ENCODE results near the gene AK5. TPM values are rescaled to one million over a fixed set of nuclear protein-coding genes. Genes with fewer than 3 reads are reported as not detected.

The AK5 gene
- total RNA-seq, 1 donor from 2014 or later, result 1.0 TPM

GRCh38 chr1:77434967-77435366, 153.1 kb downstream of the AK5 start:
- no peak overlapping the region for H3K4me3 ChIP-seq
- H3K27me3 ChIP-seq (ENCODE audit: low read depth), result no peaks in the 10 kb centered on the region
- no peak for DNase-seq
- intact Hi-C loops (cut with micrococcal nuclease), result no loop called here
- peaks cover 14% of the 10 kb centered on the region for H3K9me3 ChIP-seq (replicated peaks)
- no peak for TF ChIP-seq CTCF (IDR thresholded peaks at IDR 0.05; ENCODE audit: borderline replicate concordance)
- H3K4me1 ChIP-seq, result no peaks in the 10 kb centered on the region
- H3K27ac ChIP-seq (replicated peaks), result no peak overlapping the region
- H3K36me3 ChIP-seq, result no peaks in the 10 kb centered on the region

GRCh38 chr1:77438236-77438913, 156.6 kb downstream of the AK5 start:
- no peak for DNase-seq
- no peak for TF ChIP-seq CTCF (IDR thresholded peaks at IDR 0.05; ENCODE audit: borderline replicate concordance)
- no peak overlapping the region for H3K27ac ChIP-seq (replicated peaks)
- H3K36me3 ChIP-seq, result no peaks in the 10 kb centered on the region
- no peaks in the 10 kb centered on the region for H3K4me1 ChIP-seq
- no peak overlapping the region for H3K4me3 ChIP-seq
- no peaks in the 10 kb centered on the region for H3K27me3 ChIP-seq (ENCODE audit: low read depth)
- H3K9me3 ChIP-seq (replicated peaks), result peaks cover 38% of the 10 kb centered on the region
- intact Hi-C loops (cut with micrococcal nuclease), result no loop called here

- no peak for DNase-seq
- Histone ChIP-seq H3K4me3 (no peak overlapping the region), H3K36me3 (no peaks in the 10 kb centered on the region), H3K4me1 (no peaks in the 10 kb centered on the region), H3K27me3 (ENCODE audit: low read depth) (no peaks in the 10 kb centered on the region), H3K9me3 (replicated peaks) (peaks cover 11% of the 10 kb centered on the region), H3K27ac (replicated peaks) (no peak overlapping the region)
- TF ChIP-seq CTCF (IDR thresholded peaks at IDR 0.05; ENCODE audit: borderline replicate concordance), result no peak
- intact Hi-C loops (cut with micrococcal nuclease), result no loop called here
Measured at GRCh38 chr1:77446841-77447555, 165.2 kb downstream of the AK5 start.

GRCh38 chr1:77447669-77448068, 165.8 kb downstream of the AK5 start:
- TF ChIP-seq CTCF (IDR thresholded peaks at IDR 0.05; ENCODE audit: borderline replicate concordance), result no peak
- no peaks in the 10 kb centered on the region for H3K36me3 ChIP-seq
- DNase-seq, result no peak

GRCh38 chr1:77459881-77460280, 178.1 kb downstream of the AK5 start:
- no peaks in the 10 kb centered on the region for H3K27me3 ChIP-seq (ENCODE audit: low read depth)
- no peak for TF ChIP-seq CTCF (IDR thresholded peaks at IDR 0.05; ENCODE audit: borderline replicate concordance)
- H3K4me1 ChIP-seq, result no peaks in the 10 kb centered on the region
- no peak for DNase-seq
- no peaks in the 10 kb centered on the region for H3K36me3 ChIP-seq
- no peak overlapping the region for H3K4me3 ChIP-seq
- H3K9me3 ChIP-seq (replicated peaks), result no peaks in the 10 kb centered on the region
- no peak overlapping the region for H3K27ac ChIP-seq (replicated peaks)
- intact Hi-C loops (cut with micrococcal nuclease), result no loop called here

More at GRCh38 chr1:77447669-77448068, 165.8 kb downstream of the AK5 start:
- no peaks in the 10 kb centered on the region for H3K27me3 ChIP-seq (ENCODE audit: low read depth)
- no peak overlapping the region for H3K27ac ChIP-seq (replicated peaks)
- H3K9me3 ChIP-seq (replicated peaks), result peaks cover 8% of the 10 kb centered on the region
- H3K4me1 ChIP-seq, result no peaks in the 10 kb centered on the region
- H3K4me3 ChIP-seq, result no peak overlapping the region
- intact Hi-C loops (cut with micrococcal nuclease), result no loop called here
